HG02943 (cell line): ENCODE measurements around the gene SETBP1.

Experiments used
- ATAC-seq: cut with Tn5 transposase; IDR thresholded peaks from one replicate; pipeline ENCODE4 v1.9.1; 2021; ENCODE audit warnings: mild to moderate bottlenecking, low read depth, moderate library complexity; ENCODE audit not compliant: unreplicated experiment

Gene SETBP1

GRCh38 chr18:44955825-44956224, 275.1 kb downstream of the SETBP1 start:
- ATAC-seq = no peak

- ATAC-seq = no peak
Observed at GRCh38 chr18:44957025-44957424, 276.3 kb downstream of the SETBP1 start.

- no peak for ATAC-seq
Observed at GRCh38 chr18:44957461-44957860, 276.8 kb downstream of the SETBP1 start.

GRCh38 chr18:44958040-44958439, 277.4 kb downstream of the SETBP1 start:
- no peak for ATAC-seq

- no peak for ATAC-seq
Observed at GRCh38 chr18:44958455-44958854, 277.8 kb downstream of the SETBP1 start.

GRCh38 chr18:44959013-44959412, 278.3 kb downstream of the SETBP1 start:
- no peak for ATAC-seq

GRCh38 chr18:44960580-44960979, 279.9 kb downstream of the SETBP1 start:
- no peak for ATAC-seq

GRCh38 chr18:44961288-44961995, 280.8 kb downstream of the SETBP1 start:
- no peak for ATAC-seq

- no peak for ATAC-seq
Observed at GRCh38 chr18:44967599-44967998, 286.9 kb downstream of the SETBP1 start.

GRCh38 chr18:44968336-44968735, 287.6 kb downstream of the SETBP1 start:
- ATAC-seq = no peak

GRCh38 chr18:44969214-44969795, 288.6 kb downstream of the SETBP1 start:
- no peak for ATAC-seq

- ATAC-seq = no peak
Observed at GRCh38 chr18:44973282-44973681, 292.6 kb downstream of the SETBP1 start.

- no peak for ATAC-seq
Observed at GRCh38 chr18:44974174-44974573, 293.5 kb downstream of the SETBP1 start.

GRCh38 chr18:44977856-44978255, 297.2 kb downstream of the SETBP1 start:
- ATAC-seq = no peak

- no peak for ATAC-seq
Observed at GRCh38 chr18:44979748-44980147, 299.1 kb downstream of the SETBP1 start.

GRCh38 chr18:44981121-44981520, 300.4 kb downstream of the SETBP1 start:
- ATAC-seq = no peak

- ATAC-seq = no peak
Observed at GRCh38 chr18:44986933-44987332, 306.2 kb downstream of the SETBP1 start.

GRCh38 chr18:44987371-44987770, 306.7 kb downstream of the SETBP1 start:
- no peak for ATAC-seq

GRCh38 chr18:44988821-44989587, 308.3 kb downstream of the SETBP1 start:
- no peak for ATAC-seq

- no peak for ATAC-seq
Observed at GRCh38 chr18:44996261-44996660, 315.6 kb downstream of the SETBP1 start.

GRCh38 chr18:44997174-44997573, 316.5 kb downstream of the SETBP1 start:
- no peak for ATAC-seq

- no peak for ATAC-seq
Observed at GRCh38 chr18:44998360-44998759, 317.7 kb downstream of the SETBP1 start.
